ENCODE data around the gene ARFGEF3. TPM values are rescaled to one million over a fixed set of nuclear protein-coding genes. Genes with fewer than 3 reads are reported as not detected.

Gene ARFGEF3
- total and polyA plus RNA-seq, 10 of the 15 experiments (the other 5 are each of a cell fraction or from before 2014, with no cell fraction given), result under 0.01 to 0.08 (median 0.02) TPM; not detected in 1

DNA sequence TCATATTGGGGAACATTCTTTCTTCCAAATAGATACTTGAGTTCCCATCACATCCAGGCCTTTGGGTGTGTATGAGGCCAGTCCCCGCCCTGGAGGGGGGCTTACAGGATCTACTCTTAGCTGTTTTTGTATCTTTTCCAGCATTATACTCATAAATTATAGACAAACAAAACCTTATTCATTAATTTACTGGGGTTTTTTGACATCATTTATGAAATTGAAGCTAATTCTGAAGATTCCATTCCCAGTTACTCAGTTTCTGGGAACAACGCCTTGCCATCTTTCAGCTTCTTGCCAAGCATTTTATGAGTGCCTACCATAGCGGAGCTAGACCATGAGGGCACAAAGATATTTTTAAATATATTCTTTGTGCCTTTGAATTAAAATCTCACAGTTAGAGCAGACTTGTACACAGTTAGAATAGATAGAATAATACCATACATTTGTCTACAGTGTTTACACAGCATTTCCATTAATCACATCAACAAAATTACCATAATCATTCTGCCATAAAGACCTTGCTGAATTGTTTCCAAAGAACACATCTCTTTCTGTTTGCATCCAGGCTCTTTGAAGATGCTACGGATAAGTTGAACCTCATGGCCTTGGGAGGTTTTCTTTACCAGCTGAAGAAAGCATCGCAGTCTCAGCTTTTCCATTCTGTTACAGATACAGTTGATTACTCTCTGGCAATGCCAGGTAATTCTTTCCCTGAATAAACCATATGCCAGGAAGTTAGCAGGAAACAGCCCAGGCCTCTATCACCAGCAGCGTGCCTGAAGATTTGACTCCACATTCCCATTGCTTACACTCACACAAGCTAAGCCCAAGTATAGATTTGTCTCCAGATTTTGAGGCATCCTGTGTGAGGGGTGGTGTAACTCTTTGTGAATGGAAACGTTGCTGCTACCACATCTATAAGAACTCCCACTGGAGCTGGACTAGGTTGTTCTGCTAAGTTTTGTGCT lies 132.0 kb downstream of the ARFGEF3 start:
- Histone ChIP-seq H4K20me1 (ENCODE audit: control insufficient read depth, insufficient read depth) (no peaks in the 10 kb centered on the region), H2AFZ (ENCODE audit: control insufficient read depth, low read depth, low read length) (no peak overlapping the region), H3K4me3 (no peak overlapping the region), H3K9me3 (replicated peaks; ENCODE audit: control insufficient read depth, insufficient read depth, low read length) (no peaks in the 10 kb centered on the region), H3K4me2 (ENCODE audit: control insufficient read depth, insufficient read depth) (no peak overlapping the region), H3K27ac (ENCODE audit: control insufficient read depth, insufficient read depth) (no peak overlapping the region), H3K4me1 (ENCODE audit: control insufficient read depth, insufficient read depth, low read length) (no peaks in the 10 kb centered on the region), H3K36me3 (ENCODE audit: control insufficient read depth in 2 of 2, insufficient read depth in 2 of 2, low read length in 1 of 2) (no peaks in the 10 kb centered on the region), H3K9ac (ENCODE audit: control insufficient read depth, insufficient read depth, low read length) (no peak overlapping the region), H3K79me2 (ENCODE audit: control insufficient read depth, insufficient read depth, low read length) (no peaks in the 10 kb centered on the region), H3K27me3 (replicated peaks in 1 of 2; ENCODE audit: control insufficient read depth in 2 of 2, insufficient read depth in 2 of 2, low read length in 1 of 2) (no peaks in the 10 kb centered on the region)
- POLR2A ChIA-PET, result no interaction called here
- SMC1A ChIA-PET (ENCODE audit: uncharacterized antibody, unreplicated experiment), result no interaction called here
- BruUV-seq (replicated peaks), result no TSS peak
- FAIRE-seq (no peak), DNase-seq (ENCODE audit: low read depth, low spot score) (no peak), ATAC-seq (no peak)
- RAD21 ChIA-PET (ENCODE audit: unreplicated experiment), result no interaction called here
- intact Hi-C loops (cut with micrococcal nuclease; ENCODE audit: unreplicated experiment) (no loop called here), in situ Hi-C loops (cut with MboI) (no loop called here)
- WGBS (ENCODE audit: insufficient coverage, insufficient replicate concordance, low lambda C conversion rate, missing lambda C conversion rate), result 11% methylated on average over 7 of the region's 7 CpGs
- CTCF ChIA-PET, result interaction anchor here (1.1 kb wide), 1 partner anchor 293 kb away, joined by 3 read pairs; no protein-coding TSS in a partner anchor
- TF ChIP-seq ETV6 (conservative IDR thresholded peaks at IDR 0.05 in 1 of 2, IDR thresholded peaks at IDR 0.05 in 1 of 2; ENCODE audit: borderline replicate concordance in 1 of 2, low read depth in 1 of 2) (no peak), EGR1 (IDR thresholded peaks at IDR 0.05; ENCODE audit: borderline replicate concordance in 1 of 2, low read depth in 2 of 2, low read length in 2 of 2) (no peak), YY1 (IDR thresholded peaks at IDR 0.05; ENCODE audit: low read depth, low read length) (no peak), KLF5 (IDR thresholded peaks at IDR 0.05; ENCODE audit: partially characterized antibody) (no peak), NR2C2 (IDR thresholded peaks at IDR 0.05; ENCODE audit: borderline replicate concordance, control insufficient read depth, insufficient read length, low read depth) (no peak), ZNF217 (IDR thresholded peaks at IDR 0.05) (no peak), MTA3 (IDR thresholded peaks at IDR 0.05; ENCODE audit: borderline replicate concordance, low read length) (no peak), SREBF1 (IDR thresholded peaks at IDR 0.05; ENCODE audit: low read length) (no peak), RCOR1 (conservative IDR thresholded peaks at IDR 0.05; ENCODE audit: low read depth, low read length) (no peak), HDAC2 (IDR thresholded peaks at IDR 0.05) (no peak), EZH2 (IDR thresholded peaks at IDR 0.05; ENCODE audit: borderline replicate concordance, control insufficient read depth, low read depth, low read length) (no peak), MXI1 (IDR thresholded peaks at IDR 0.05; ENCODE audit: low read depth, low read length) (no peak), CREM (IDR thresholded peaks at IDR 0.05; ENCODE audit: low read depth) (no peak), HDAC6 (IDR thresholded peaks at IDR 0.05; ENCODE audit: unreplicated experiment) (no peak), PML (IDR thresholded peaks at IDR 0.05; ENCODE audit: low read length) (no peak)
- TF ChIP-seq, protein P1, sequence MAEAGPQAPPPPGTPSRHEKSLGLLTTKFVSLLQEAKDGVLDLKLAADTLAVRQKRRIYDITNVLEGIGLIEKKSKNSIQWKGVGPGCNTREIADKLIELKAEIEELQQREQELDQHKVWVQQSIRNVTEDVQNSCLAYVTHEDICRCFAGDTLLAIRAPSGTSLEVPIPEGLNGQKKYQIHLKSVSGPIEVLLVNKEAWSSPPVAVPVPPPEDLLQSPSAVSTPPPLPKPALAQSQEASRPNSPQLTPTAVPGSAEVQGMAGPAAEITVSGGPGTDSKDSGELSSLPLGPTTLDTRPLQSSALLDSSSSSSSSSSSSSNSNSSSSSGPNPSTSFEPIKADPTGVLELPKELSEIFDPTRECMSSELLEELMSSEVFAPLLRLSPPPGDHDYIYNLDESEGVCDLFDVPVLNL (IDR thresholded peaks at IDR 0.05; ENCODE audit: low read depth, low read length), result no peak
- TF ChIP-seq, protein P2, sequence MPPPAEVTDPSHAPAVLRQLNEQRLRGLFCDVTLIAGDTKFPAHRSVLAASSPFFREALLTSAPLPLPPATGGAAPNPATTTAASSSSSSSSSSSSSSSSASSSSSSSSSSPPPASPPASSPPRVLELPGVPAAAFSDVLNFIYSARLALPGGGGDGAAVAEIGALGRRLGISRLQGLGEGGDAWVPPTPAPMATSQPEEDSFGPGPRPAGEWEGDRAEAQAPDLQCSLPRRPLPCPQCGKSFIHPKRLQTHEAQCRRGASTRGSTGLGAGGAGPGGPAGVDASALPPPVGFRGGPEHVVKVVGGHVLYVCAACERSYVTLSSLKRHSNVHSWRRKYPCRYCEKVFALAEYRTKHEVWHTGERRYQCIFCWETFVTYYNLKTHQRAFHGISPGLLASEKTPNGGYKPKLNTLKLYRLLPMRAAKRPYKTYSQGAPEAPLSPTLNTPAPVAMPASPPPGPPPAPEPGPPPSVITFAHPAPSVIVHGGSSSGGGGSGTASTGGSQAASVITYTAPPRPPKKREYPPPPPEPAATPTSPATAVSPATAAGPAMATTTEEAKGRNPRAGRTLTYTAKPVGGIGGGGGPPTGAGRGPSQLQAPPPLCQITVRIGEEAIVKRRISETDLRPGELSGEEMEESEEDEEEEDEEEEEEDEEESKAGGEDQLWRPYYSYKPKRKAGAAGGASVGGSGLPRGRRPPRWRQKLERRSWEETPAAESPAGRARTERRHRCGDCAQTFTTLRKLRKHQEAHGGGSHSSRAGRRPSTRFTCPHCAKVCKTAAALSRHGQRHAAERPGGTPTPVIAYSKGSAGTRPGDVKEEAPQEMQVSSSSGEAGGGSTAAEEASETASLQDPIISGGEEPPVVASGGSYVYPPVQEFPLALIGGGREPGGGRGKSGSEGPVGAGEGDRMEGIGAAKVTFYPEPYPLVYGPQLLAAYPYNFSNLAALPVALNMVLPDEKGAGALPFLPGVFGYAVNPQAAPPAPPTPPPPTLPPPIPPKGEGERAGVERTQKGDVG (CRISPR knock-in tag; IDR thresholded peaks at IDR 0.05), result no peak
- TF ChIP-seq, protein P3, sequence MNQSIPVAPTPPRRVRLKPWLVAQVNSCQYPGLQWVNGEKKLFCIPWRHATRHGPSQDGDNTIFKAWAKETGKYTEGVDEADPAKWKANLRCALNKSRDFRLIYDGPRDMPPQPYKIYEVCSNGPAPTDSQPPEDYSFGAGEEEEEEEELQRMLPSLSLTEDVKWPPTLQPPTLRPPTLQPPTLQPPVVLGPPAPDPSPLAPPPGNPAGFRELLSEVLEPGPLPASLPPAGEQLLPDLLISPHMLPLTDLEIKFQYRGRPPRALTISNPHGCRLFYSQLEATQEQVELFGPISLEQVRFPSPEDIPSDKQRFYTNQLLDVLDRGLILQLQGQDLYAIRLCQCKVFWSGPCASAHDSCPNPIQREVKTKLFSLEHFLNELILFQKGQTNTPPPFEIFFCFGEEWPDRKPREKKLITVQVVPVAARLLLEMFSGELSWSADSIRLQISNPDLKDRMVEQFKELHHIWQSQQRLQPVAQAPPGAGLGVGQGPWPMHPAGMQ (IDR thresholded peaks at IDR 0.05; ENCODE audit: borderline replicate concordance), result no peak

Data from GM12878 (cell line).